Fibroblast of skin of scalp (primary cell): ENCODE data around the gene DGLUCY.
A peak's percentile ranks its signal among the peaks of the same experiment; 100 is the strongest.
"Not testable (repeated sequence)": the region's sequence is repeated elsewhere in the genome, so short reads cannot be mapped to it uniquely, and the experiment has no call there.

Experiments
- DNase-seq: peaks from one replicate; pipeline ENCODE4 v3.0.0-alpha.2; 2013

DGLUCY gene

DNA sequence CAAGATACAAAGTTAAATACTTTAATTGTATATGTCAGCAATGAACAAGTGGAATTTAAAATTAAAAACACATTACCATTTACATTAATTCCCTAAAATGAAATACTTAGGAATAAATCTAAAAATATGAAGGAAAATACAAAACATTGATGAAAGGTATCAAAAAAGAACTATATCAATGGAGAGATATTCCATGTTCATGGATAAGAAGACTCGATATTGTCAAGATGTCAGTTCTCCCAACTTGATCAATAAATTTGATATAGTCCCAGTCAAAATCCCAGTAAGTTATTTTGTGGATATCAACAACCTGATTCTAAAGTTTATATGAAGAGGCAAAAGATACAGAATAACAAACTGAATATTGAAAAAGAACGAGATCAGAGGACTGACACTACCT, 97.1 kb downstream of the DGLUCY start:
- no peak for DNase-seq

DNA sequence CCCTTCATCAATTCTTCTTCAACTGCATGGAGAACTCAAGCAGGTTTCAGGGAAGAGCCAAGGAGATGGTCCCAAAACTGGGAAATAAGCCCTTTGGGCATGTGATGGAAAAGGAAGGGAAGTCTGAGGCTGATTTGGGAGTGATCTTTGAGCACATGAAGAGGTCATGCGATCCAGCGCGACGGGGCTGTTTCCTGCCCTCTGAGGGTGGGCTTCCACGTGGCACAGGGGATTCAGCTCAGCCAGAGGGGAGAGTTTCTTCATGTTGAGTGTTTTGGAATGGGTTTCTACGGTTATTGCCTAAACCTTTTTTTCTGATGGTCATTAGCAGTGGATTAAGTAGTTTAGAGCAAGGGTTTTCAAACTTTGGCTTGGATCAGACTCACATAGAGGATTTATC, 100.4 kb downstream of the DGLUCY start:
- DNase-seq, result no peak

DNA sequence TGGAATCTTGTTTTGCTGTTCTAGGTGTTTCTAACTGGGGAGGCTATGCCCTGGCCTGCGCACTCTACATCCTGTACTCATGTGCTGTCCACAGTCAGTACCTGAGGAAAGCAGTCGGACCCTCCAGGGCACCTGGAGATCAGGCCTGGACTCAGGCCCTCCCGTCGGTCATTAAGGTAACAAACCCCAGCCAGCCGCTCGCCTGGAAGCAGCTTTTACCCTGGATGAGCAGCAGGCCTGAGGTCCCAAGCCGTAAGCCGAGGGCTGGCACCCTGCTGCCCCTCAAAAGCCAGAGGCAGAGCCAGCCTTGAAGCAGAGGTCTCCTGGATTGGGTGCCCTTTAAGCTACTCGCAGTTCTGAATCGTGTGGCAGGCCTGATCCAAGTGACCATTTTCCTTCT, 101.5 kb downstream of the DGLUCY start:
- no peak for DNase-seq

DNA sequence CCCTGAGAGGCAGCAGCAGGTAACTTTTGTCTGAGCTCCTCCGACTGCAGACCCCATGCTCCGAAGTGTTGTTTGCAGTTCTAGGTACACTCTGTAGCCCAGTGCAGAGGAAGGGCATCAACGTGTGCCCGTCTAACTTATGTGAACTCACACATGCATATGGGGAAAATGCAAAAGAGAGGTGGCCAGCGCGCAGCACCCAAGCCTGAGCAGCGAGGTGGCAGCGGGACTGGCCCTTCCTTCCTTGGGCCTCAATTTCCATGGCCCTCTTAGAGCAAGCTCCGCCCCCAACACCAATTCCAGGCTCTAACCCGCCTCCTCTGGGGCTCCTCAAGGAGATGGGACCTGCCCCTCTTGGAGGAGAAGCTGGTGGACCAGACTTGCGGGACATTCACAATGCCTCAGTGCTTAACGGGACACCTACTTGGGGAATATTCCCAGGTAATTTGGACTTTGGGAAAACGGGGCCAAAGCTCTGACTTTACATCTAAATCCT, 102.9 kb downstream of the DGLUCY start:
- DNase-seq, result no peak

DNA sequence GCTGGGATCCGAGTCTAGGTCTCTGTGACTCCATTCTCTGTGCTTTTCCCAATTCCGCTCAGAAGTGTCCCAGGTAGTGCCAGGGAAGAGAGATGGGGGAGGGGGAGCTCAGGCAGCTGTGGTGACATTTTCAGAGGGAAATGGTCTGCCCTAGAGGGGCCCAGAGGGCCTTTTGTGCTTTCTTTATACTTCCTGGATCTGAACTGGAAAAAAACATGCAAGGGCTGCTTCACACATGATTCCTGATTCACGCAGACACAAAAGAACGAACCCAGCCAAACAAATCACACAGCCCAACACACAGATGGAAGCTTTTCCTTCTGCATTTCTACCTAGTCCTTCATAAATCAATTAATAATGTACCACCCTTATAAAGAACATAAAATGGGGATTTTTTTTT, 104.1 kb downstream of the DGLUCY start:
- DNase-seq, result no peak

DNA sequence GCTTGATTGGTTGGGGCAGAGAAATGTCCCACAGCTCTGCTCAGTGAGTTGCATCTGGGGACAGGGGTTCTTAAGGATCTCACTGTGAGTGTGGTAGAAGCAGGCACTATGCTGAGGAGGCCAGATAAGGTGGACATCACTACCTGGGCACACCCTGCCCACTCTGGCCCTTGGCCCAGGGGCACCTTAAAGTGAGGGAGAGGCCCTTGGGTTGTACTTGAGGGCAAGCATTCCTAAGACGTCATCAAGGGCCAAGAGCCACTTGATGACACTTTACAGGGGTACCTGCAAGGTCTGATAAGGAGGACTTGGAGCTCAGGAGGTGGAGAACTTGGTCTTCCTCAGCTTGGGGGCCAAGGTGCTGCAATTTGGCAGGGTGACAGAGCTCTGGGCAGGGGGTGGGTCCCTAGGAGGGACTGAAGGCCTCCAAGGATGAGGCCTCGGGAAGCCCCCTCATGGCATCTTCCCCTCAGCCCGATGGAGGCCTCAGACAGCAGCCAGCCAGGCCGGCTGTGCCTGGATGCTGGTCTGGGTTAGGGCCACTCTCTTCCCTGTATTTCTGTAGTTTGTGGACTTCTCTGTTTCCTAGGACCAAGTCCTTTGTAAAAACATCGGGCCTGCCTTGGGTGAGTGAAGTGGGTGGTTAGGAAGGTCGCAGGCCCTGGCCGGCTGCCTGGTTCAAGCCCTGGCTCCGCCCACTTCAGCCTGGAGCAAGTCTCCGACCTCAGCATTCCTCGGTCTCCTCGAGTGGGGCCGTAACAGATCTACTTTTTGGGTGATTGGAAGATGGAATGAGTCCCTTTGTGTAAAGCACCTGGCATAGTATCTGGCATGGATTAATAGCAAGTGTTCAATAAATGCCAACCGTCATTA, 105.9 kb downstream of the DGLUCY start:
- no peak for DNase-seq

DNA sequence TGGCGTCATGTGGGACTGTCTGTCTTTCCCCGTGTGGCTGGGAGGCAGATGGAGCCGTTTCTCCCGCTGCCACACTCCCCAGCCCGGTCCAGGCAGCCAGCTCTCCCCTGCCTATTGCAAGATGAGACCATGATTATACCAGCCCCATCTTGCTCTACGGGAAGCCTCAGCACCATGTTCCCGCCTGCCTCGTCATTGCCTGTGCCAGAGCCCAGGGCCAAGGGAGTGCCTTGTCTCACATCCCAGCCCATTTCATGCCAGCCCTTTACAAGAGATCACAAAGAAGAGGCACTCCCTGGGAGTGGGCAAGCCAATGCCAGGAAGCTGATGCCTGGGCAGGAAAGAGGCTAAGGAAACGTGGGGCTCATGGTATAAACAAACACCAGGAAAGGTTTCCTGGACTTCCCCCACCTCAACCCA, 106.7 kb downstream of the DGLUCY start:
- no peak for DNase-seq

DNA sequence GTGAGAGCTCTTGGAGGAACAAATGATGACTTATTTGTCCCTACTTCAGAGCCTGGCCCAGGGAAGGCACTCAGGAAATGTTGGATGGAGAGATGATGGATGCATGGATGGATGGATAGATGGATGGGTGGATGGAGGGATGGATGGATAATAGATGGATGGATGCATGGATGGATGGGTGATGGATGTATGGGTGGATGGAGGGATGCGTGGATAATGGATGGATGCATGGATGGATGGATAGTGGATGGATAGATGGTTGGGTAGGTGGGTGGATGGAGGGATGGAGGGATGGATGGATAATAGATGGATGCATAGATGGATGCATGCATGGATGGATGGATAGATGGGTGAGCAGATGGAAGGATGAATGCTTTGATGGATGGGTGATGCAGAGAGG, 107.4 kb downstream of the DGLUCY start:
- no peak for DNase-seq

DNA sequence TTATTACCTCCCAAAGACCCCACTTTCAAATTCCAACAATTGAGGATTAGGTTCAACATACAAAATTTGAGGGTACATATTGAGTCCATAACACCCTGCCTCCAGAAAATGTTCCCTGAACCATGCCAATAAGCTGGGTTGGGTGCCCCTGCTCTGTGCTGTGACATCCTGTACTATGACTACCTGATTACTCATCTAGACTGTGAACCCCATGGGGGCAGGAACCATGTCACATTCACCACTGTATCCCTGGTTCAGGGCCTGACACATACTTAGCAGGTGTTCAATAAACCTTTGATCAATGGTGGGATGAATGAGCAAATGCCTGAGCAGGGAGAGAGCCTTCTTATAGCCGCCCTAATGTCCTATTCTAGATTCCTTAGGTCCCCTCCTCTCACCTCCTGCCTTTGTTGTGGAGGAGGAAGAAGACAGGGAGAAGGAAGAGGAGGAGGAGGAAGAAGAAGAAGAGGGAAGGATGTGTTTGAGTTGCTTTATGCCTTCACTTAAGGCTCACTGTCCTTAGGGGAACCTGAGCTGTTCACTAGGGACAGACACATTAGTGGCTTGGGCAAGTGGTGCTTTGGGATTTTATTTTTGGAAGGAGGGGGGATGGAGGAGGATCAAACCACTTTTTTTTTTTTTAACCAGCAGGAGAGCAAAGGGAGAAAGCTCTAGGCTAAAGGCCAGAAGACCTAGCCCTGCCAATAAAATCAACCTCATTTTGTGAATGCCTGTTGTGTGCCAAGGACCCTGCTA, 109.3 kb downstream of the DGLUCY start:
- DNase-seq, result no peak

DNA sequence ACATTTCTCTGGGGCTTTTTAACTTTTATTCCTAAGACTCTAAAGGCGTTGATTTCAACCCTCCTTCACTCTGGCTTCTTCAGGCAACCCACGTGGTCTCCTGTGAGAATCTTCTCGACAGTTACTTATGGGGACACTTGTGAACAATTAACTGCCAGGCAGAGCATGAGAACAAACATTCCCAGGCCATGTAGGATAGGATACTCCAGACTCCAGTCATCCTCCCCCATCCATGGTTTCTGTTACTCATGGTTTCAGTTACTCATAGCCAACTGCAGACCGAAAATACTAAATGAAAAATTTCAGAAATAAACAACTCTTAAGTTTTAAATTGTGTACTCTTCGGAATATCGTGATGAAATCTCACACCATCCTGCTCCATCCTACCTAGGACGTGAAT, 111.2 kb downstream of the DGLUCY start:
- no peak for DNase-seq

DNA sequence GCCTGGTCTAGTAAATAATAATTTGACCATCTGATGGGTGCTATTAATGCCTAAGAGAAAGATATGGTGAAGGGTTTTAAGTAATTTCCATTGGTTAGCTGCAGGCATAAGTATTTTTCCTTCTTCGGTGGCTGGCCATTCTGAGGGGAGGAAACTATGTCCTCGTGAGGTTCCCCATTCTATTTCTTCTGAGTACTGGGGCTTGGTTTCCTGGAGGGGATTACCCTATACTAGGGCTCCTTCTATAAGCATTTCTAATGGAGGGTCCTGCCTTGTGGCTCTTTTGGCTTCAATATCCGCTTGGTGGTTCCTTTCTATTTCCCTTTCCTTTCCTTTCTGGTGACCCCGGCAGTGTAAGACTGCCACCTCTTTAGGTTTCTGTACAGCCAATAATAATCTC, 112.5 kb downstream of the DGLUCY start:
- not testable (repeated sequence) for DNase-seq

DNA sequence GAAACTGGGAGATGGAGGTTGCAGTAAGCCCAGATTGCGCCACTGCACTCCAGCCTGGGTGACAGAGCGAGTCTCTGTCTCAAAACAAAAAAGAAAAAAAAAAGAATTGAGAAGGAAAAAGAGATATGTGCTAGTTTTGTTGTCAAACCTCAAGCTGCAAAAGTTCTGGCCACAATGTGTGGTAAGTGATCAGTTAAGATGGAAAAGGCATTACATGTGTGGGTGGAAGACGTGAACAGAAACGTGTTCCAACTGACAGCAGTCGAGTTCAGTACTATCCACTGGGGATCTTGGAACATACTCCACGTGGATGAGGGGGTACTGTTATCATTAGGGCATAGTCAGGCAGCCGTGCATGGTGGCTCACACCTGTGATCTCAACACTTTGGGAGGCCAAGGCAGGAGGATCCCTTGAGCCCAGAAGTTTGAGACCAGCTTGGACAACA, 113.3 kb downstream of the DGLUCY start:
- no peak for DNase-seq

DNA sequence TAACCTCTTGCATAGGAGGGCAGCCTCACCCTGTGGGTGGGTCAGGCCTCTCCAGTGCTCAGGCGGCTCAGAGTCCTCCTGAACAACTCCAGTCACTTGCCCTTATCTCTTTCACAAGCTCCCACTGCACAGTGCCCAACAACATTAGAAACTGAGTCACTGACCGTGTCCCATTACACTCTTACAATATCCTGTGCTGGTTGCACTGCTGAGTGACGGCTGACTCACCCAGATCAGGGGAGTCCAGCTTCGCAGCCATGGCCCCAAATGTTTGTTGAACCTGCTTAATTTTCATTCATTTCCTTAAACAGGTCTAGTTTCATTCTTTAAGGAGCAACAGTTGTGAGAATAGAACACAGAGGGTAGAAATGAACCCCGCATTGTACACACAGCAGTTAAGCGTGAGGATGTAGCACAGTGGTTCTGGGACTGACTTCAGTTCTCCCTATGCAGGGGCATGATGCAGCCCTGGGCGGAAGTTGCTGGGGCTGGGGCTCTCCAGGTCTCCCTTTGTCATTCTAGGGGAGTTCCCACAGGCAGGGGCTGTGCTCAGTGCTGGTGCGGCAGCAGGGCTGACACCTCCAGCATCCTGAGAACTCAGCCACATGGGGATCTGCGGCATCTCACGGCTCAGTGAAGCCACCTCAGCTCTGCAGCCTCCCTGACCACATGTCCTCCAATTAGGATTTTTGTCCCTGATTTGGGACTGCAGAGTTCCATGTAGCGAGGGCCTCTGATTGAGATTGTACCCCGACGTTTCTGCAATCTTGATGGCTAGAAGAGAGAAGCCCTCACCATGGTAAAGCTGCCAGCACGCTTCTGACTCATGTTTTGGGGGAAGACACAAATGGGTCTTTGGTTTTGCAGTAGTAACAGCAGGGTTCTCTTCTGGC, 114.5 kb downstream of the DGLUCY start:
- peak; percentile 23 for DNase-seq

DNA sequence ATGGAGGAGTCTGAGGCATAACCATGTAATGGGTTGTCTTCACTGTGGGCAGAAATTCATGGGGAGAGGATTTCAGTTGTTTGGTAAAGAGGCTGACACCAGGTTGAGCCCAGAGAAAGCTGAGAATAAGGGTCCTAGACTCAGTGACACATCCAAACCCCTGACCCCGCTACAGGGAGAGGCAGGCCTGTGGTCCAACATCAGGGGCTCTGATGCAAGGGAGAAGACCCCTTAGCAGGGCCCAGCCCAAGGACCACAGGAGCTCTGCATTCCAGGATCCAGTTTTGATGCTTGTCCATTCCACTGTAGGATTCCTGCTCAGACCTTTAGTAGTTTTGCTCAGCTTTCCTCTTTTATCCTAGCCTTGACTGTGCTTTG, 115.1 kb downstream of the DGLUCY start:
- DNase-seq, result no peak

DNA sequence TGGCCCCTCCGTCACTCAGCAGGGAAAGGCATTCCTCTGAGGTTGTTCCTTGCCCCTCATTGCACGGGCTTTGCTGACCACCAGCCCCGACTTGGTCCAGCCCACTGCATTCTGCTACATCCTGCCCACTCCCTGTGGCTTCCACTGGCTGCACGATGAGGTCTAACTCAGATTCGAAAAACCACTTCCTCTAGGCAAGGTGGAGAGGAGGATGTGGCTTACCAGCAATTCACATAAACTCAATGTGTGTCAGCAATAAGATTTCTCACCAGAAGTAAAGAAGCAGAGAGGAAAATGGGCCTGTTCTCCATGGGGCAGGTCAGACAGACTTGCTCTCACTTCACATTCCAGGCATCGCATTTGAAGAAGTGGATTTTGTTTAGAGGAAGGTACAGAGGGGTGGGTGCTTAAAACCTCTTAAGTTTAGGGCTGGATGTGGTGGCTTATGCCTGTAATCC, 115.9 kb downstream of the DGLUCY start:
- DNase-seq, result peak; percentile 40

DNA sequence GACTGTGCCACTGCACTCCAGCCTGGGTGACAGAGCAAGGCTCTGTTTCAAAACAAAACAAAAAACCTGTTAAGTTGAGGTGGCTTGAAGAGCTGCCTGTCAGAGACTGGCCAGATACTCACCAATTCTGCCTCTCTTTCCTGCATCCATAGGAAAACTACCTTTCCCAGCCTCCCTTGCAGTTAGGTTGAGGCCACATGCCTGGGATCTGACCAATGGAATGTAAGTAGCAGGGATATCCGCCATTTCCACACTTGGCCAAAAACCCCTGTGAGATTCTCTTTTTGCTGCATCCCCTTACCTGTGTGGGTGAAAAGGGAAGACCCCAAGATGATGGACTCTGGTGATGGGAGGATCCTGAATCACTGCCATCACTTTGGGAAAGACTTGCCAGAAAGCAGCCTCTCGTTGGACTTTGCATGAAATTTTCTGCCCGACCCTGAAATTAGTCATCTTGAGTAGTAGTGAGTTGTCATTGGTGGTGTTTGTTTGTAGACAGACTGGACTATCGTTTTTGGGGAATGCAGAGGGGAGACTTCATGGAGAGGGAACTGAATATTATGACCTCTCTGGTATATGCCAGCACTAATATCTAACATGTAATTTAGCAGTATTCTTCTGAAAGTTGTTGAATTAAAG, 116.6 kb downstream of the DGLUCY start:
- no peak for DNase-seq

DNA sequence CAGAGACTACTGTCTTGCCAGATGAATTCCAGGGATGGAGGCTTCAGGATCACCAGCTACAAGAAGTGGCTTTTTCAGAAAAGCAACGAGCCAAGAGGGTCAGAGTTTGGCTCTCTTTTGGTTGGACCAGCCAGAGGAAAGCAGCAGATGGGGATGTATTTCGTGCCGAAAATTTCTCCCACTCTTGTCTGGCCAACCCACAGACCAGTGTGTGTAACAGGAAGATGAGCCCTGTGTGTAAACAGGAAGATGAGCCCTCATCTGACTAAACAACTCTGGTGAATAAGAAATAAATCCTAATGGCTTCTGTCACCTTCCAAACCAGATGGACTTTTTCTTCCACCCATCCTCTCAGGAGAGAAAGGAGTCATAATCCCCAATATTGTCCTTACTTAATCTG, 117.6 kb downstream of the DGLUCY start:
- DNase-seq, result no peak

DNA sequence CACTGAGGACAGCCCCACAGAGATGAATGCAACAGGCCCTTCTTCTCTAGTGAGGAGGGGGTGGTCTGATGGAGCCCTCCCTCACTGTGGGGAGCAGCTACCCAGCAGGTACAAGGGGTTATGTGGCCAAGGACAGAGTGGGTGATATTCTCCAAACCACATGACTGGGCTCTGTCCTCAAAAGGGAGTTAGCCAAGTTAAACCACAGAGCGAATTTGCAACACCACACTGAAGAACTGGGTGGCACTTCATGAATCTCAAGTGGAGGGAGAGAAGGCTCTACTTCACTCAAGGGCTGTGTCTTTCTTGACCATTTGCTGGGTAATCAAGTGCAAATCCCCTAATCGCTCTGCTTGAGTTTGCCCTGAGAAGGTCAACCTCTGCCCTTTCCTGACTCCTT, 118.2 kb downstream of the DGLUCY start:
- DNase-seq, result no peak

DNA sequence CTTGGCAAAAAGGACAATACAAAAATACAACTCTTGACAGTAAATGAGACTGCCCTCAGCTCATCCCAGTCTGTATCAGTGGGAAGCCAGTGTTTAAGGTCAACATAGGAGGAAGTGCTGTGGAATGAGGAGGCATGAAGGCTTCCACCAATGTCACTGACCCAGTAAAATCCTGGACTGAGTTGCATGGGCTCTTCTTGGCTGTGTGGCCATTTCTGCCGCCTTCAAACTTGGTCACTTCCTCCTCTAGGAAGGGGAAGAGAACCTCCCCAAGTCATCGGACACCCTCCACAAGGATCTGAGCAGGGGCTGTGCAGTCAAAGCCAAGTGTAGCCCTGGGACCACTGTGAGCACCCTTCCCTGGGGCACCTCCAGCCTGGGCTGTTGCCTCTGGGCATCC, 118.7 kb downstream of the DGLUCY start:
- DNase-seq, result no peak

DNA sequence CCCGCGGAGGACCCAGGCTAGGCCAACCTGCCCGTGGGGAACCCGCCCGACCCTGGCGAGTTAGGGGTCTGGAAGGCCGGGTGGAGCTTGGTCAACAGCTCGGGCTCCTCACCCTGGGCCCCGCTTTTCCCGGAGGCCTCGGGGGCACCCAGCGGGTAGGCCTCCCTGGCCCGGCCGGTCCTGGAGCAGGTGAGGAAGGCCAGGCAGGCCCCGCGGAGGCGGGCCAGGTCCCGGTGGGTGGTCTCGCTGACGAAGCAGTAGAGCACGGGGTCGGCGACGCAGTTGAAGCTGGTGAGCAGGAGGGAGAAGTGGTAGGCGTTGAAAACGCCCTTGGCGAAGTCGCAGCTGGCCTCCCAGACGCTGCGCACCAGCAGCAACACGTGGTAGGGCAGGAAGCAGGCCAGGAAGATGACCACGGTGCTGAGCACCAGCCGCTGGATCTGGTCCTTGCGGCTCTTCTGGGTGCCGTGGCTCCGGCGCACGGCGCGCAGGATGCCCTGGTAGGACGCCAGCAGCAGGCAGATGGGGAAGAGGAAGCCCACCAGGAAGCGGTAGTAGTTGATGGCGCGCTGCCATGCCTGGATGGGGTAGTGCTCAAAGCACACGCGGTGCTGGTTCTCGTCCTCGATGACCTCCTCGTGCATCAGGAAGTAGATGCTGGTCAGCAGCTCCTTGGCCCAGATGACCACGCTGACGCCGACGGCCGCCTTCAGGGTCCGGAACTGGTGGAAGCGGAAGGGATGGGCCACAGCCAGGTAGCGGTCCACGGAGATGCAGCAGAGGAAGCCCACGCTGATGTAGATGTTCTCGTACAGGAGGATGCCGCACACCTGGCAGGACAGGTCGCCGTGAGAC, 120.3 kb downstream of the DGLUCY start:
- no peak for DNase-seq

DNA sequence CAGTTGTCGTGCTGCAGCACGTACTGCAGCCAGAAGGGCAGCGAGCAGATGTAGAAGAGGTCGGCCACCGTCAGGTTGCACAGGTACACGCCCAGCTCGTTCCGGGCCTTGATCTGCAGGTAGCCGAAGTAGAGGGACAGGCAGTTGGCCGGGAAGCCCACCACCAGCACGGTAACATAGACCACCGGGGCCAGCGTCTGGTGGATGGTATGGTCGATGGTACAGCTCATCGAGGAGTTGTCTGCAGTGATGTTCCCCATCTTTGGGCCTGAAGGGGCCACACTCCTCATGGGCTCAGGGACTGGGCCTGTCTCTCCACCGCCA, 120.9 kb downstream of the DGLUCY start:
- no peak for DNase-seq
